RWPE2 (cell line): Measurements from ENCODE around the gene MCTP2.

ENCODE experiments used
- ATAC-seq: fragments of 200-7000 bp; cut with Tn5 transposase; 3 replicates; pipeline ENCODE4 v1.9.1; 2021; ENCODE audit warnings: low read depth
- DNase-seq: peaks from one replicate; pipeline ENCODE4 v3.0.0-alpha.2; 2020; ENCODE audit warnings: low spot score
- H3K27ac ChIP-seq: fragments of 450-650 bp; 2 replicates; pipeline ENCODE4 v1.5.1; 2017; ENCODE audit warnings: mild to moderate bottlenecking; ENCODE audit not compliant: poor library complexity, severe bottlenecking
- H3K27me3 ChIP-seq: fragments of 250-450 bp; sonication (Bioruptor Pico); 2 replicates; pipeline ENCODE4 v1.5.1; 2021; ENCODE audit warnings: mild to moderate bottlenecking, moderate library complexity; ENCODE audit not compliant: insufficient read depth, poor library complexity, severe bottlenecking
- H3K36me3 ChIP-seq: fragments of 250-450 bp; sonication (Bioruptor Pico); 2 replicates; pipeline ENCODE4 v1.5.1; 2020; ENCODE audit warnings: low read depth, mild to moderate bottlenecking, moderate library complexity
- H3K4me1 ChIP-seq: fragments of 250-450 bp; sonication (Bioruptor Pico); 2 replicates; pipeline ENCODE4 v1.5.1; 2021; ENCODE audit warnings: mild to moderate bottlenecking, moderate library complexity; ENCODE audit not compliant: insufficient read depth, poor library complexity, severe bottlenecking
- H3K4me3 ChIP-seq: fragments of 250-450 bp; sonication (Bioruptor Pico); 2 replicates; pipeline ENCODE4 v1.5.1; 2021; ENCODE audit warnings: mild to moderate bottlenecking, moderate library complexity; ENCODE audit not compliant: severe bottlenecking
- H3K9me3 ChIP-seq: fragments of 250-450 bp; sonication (Bioruptor Pico); 2 replicates; pipeline ENCODE4 v1.5.1; 2021; ENCODE audit warnings: mild to moderate bottlenecking, moderate library complexity; ENCODE audit not compliant: severe bottlenecking
- TF ChIP-seq, protein P1 (sequence below): fragments of 450-650 bp; IDR thresholded peaks from one replicate; pipeline ENCODE4 v1.5.1; 2017; ENCODE audit warnings: mild to moderate bottlenecking, moderate library complexity; ENCODE audit not compliant: poor library complexity, severe bottlenecking

Gene MCTP2

DNA sequence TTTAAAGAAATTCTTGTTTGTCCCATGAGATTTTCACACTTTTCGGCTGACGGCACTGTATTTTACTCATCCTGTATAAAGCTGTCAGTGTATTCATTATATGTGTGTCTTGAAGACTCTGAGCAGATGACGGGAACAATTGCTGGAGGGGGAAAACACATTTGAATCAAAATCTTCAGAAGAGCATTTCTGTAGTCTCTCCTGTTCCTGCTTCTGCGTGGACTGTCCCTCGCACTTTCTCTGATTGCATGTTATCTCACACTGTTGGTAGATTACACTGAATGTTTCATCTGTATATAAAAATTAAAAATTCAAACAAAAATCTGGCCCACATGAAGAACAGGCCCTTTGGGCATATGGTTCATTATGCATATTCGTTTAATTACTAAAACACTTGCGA, 184.9 kb downstream of the MCTP2 start:
- Histone ChIP-seq H3K9me3 (no peaks in the 10 kb centered on the region), H3K27me3 (no peaks in the 10 kb centered on the region), H3K4me3 (no peak overlapping the region), H3K27ac (no peak overlapping the region), H3K36me3 (no peaks in the 10 kb centered on the region), H3K4me1 (no peaks in the 10 kb centered on the region)
- DNase-seq (no peak), ATAC-seq (no peak)
- TF ChIP-seq, protein P1, sequence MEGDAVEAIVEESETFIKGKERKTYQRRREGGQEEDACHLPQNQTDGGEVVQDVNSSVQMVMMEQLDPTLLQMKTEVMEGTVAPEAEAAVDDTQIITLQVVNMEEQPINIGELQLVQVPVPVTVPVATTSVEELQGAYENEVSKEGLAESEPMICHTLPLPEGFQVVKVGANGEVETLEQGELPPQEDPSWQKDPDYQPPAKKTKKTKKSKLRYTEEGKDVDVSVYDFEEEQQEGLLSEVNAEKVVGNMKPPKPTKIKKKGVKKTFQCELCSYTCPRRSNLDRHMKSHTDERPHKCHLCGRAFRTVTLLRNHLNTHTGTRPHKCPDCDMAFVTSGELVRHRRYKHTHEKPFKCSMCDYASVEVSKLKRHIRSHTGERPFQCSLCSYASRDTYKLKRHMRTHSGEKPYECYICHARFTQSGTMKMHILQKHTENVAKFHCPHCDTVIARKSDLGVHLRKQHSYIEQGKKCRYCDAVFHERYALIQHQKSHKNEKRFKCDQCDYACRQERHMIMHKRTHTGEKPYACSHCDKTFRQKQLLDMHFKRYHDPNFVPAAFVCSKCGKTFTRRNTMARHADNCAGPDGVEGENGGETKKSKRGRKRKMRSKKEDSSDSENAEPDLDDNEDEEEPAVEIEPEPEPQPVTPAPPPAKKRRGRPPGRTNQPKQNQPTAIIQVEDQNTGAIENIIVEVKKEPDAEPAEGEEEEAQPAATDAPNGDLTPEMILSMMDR: no peak

DNA sequence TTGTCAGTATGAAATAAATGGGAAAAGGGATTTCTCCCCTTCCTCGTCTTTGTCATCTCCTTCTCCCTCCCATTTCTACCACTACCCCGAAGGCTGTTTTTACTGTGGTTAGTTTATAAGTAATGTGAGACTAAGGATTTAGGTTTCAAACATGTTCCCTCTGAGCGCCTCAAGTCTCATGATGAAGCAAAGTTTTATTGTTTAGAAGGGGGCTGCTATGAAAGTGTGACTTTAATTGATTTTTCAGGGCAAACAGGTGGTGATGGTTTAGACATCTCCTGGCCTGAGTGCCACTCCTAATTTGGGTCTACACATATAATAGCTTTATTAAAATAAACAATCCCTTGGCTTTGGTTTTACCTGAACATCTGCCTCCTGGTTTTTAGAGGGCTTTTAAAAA, 185.5 kb downstream of the MCTP2 start:
- no peak for ATAC-seq
- DNase-seq: no peak
- H3K27me3 ChIP-seq: no peaks in the 10 kb centered on the region
- H3K9me3 ChIP-seq: no peaks in the 10 kb centered on the region
- TF ChIP-seq, protein P1: no peak
- no peak overlapping the region for H3K4me3 ChIP-seq
- H3K27ac ChIP-seq: no peak overlapping the region
- H3K36me3 ChIP-seq: no peaks in the 10 kb centered on the region
- H3K4me1 ChIP-seq: no peaks in the 10 kb centered on the region

DNA sequence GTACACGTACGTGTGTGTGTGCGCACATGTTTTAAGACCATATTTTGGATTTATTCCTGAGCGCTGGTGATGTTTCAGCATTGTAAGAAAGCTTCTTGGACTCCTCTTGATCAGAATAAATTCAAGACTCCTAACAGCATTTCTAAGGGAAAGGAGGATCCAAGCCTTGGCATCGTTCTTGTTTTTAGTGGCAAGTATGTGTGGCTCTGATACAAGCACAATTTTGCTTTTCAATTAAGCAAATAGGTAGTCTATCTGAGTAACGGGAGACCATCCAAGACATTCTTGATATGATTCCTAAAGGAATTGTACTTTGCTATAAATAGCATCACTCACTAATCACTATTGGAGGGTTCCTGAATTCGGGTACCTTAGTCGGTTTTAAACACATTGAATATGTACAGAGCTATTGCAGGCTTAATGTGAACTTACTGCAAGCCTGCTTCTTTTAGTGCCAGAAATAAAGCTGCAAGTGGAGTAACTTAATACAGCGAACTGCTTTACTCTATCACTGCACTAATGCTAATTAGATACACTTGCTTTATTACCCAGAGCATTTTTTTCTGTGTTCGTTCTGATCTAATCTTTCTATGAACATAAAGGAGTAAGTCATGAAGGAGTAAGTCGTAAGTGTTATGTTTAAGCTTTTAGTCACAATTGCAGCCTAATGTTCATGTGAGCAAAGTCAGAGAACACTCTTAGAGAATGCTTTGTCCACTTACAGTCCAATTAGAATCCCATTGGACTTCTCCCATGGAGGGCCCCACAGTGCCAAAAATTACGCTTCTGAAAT, 186.3 kb downstream of the MCTP2 start:
- Histone ChIP-seq H3K9me3 (no peaks in the 10 kb centered on the region), H3K27ac (no peak overlapping the region), H3K4me3 (no peak overlapping the region), H3K36me3 (no peaks in the 10 kb centered on the region), H3K27me3 (no peaks in the 10 kb centered on the region), H3K4me1 (no peaks in the 10 kb centered on the region)
- TF ChIP-seq, protein P1: no peak
- DNase-seq (no peak), ATAC-seq (no peak)

DNA sequence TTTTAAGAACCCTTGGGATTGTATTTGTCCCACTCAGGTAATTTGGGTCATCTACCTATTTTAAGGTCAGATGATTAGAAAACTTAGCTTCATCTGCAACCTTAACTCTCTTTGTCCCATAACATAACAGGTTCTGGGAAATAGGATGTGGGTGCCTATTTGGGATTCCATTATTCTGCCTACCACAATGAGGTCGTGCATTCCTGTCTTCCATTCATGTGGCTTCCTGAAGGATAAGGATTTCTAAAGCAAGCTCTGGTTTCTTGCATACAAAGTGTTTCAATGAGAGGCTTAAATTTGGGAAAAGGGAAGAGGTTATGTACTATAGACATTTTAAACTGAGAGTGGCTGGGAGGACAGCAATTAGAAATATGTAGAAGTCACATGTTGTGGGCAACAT, 190.3 kb downstream of the MCTP2 start:
- no peaks in the 10 kb centered on the region for H3K27me3 ChIP-seq
- no peaks in the 10 kb centered on the region for H3K4me1 ChIP-seq
- DNase-seq (no peak), ATAC-seq (no peak)
- H3K4me3 ChIP-seq: no peak overlapping the region
- no peaks in the 10 kb centered on the region for H3K36me3 ChIP-seq
- no peaks in the 10 kb centered on the region for H3K9me3 ChIP-seq
- H3K27ac ChIP-seq: no peak overlapping the region
- TF ChIP-seq, protein P1: no peak

DNA sequence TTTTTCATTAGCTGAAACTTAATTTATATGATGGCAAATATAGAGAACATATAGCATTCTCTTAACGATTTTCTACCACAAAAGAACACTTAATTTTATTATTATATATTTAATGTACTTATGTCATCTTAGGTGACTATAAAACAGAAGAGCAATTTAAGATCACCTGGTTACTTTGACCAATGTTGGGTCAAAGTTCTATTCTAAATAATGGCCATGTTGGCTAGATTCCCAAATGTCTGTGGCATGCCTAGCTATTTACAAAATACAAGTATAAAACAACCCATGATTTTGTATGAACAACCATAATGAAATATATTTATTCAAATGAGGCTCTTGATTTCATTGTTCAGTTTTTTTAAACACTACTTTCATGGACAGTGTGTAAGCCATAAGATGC, 200.9 kb downstream of the MCTP2 start:
- Histone ChIP-seq H3K9me3 (no peaks in the 10 kb centered on the region), H3K4me1 (peaks cover 5% of the 10 kb centered on the region), H3K4me3 (no peak overlapping the region), H3K27ac (no peak overlapping the region), H3K27me3 (no peaks in the 10 kb centered on the region), H3K36me3 (no peaks in the 10 kb centered on the region)
- TF ChIP-seq, protein P1: no peak
- no peak for DNase-seq
- ATAC-seq: no peak
